Renal pelvis (tissue), 4 donors: Measurements from ENCODE around the gene CDON. TPM values are rescaled to one million over a fixed set of nuclear protein-coding genes. Genes with fewer than 3 reads are reported as not detected.

Experiments
- DNase-seq: peaks from one replicate; pipeline ENCODE4 v3.0.0-alpha.2; 2013
- polyA plus RNA-seq, 3 donors: library from polyadenylated mRNA; unstranded; fragments of 120-200 nt; gene quantifications; one replicate each; pipeline ENCODE4 v1.2.1, GENCODE V29; 2013; ENCODE audit not compliant: insufficient read length in 3 of 3

Gene CDON
- polyA plus RNA-seq, 3 donors: 23.8 to 30.0 (median 29.8) TPM

- DNase-seq: no peak
These were observed 118.2 kb downstream of the CDON start for GRCh38 chr11:125944350-125945010.

DNA sequence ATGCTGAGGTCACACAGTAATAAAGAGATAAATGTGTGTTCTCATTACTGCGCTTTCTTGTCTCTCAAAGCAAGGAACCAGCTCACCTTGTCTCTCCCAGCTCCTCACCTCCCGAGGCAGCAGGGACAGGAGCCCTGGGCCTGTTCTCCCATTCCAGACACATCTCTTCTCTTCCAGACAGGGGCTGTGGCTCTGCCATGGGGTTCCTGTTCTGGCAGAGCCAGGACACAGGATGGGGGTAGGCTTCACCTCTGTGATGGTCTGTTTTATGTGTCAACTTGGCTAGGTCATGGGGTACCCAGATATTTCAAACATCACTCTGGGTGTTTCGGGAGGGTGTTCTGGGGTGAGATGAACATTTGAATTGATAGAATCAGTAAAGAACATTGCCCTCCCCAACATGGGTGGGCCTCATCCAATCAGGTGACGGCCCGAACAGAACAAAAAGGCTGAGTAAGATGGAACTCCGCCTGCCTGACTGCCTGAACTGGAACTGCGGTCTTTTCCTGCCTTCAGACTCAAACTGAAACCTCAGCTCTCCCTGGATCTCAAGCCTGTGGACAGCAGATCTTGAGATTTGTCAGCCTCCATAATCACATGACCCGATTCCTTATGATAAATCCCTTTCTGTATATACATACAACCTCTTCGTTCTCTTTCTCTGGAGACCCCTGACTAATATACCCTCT, 118.9 kb downstream of the CDON start:
- no peak for DNase-seq

DNA sequence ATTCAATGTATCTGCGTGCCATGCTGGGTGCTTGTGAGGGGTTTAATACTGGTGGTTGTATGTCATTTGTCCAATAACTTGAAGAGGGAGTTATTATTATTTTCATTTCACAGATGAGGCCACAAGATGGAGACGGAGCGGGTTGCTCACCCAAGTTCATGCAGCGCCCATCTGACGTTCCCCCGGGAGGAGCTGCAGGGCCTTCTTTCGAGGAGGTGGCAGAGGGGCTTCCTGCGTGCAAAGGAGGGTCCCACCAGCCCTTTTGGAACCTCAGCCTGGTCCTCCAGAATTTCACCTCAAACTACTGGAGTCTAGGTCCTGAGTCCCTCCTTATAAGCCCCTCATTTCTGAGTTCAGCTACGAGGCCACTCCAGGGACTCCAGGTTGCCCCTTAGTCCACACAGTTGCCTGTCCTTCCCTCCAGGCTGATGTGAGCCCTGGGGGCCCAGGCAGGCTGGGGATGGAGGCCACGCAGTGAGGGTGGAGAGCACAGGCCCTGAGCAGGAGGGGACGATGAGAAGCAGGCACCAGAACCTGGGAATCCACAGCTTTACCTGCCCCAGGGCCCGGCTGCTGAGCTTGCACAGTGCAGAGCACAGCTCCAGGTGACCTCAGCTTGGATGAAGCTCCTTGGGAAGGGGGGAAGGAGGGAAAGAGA, 119.8 kb downstream of the CDON start:
- no peak for DNase-seq

DNA sequence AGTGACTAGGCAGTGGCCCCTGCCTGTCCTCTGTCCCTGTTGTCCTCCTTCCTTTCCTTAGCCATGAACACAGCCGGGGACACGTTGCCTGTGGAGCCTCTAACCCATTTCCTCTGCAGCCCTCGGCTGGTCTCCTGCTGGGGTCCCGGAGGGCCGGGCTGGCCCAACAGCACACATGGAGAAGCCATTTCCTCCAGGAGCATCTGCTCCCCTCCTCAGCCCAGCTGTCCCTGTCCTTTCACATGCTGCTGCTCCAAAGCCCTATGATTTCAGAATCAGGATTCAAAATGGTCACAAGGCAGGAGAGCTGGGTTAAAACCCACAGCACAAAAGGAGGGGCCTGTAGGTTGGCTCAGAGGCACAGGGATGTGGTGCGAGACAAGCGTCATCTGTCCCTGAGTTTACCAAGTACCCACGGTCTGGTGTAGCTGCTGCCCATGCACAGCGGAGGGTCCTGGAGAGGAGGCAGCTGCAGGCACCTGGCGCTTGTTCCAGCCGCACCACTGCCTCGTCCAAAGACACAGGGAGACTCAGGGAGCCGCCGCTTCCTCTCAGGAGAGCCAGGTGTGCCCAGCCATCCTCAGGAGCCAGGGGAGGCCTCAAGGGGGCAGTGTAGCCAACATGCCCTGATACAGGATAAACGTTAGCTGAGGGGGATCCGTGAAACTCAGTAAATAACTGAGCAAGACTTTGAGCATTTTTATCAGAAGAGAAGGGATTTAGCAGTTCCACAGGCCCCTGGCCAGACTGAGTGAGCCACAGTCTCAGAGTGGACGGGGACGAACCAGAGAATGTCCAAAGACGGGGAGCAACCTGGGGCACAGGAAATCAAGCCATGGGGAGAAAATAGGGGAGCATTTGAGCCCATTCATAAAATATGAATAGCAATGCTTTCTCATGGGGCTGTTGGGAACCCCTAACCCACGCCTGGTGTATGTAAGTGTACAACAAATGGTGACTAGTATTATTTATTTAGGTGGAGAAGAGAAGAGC, 120.8 kb downstream of the CDON start:
- DNase-seq: peak; percentile 42

- DNase-seq: no peak
These were observed 121.4 kb downstream of the CDON start for GRCh38 chr11:125941267-125941618.

DNA sequence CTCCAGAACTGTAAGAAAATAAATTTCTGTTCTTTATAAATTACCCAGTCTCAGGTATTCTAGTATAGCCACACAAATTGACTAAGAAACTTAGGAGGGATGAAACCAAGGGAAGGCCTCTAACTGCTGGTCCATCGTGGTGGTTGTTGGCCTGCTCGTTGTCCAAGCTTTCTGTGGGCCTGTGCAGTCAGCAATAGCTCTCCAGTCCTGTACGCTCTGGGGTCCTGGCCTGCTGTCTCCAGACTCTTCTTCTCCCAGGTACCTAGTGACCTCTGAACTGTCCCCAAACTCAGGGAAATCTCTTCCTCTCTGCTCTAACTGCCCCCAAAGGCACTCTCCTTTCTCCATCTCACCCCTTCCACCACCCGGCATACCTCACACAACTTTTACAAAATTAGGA, 122.5 kb downstream of the CDON start:
- DNase-seq: no peak

- no peak for DNase-seq
These were observed 123.6 kb downstream of the CDON start for GRCh38 chr11:125939081-125939521.

- DNase-seq: no peak
These were observed 124.2 kb downstream of the CDON start for GRCh38 chr11:125938418-125938817.

DNA sequence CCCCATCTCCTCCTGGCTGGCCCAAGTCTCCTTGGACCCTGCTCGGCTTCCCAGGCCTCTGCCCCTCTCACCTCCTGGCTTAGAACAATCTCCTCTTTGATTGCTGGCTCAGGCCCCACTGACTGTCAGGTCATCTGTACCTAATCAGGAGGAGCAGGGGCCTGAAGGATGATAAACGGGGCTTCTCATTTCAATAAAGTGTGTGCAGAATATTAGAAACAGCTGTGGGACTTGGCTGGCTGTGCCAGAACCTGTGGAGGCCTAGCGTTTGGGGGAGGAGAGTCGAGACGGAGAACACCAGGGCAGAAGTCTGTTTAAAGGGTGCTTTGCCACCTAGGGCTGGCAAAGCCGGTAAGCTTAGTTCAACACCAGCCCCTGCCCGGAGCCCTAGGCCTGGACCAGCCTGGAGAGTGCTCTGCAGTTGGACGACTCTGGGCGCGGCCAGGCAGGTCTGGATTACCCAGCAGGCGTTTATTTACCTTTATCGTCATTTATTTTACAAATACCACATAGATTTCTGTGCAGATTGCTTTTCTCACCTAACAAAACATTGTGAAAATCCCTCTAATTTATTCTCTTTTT, 127.0 kb downstream of the CDON start:
- no peak for DNase-seq

DNA sequence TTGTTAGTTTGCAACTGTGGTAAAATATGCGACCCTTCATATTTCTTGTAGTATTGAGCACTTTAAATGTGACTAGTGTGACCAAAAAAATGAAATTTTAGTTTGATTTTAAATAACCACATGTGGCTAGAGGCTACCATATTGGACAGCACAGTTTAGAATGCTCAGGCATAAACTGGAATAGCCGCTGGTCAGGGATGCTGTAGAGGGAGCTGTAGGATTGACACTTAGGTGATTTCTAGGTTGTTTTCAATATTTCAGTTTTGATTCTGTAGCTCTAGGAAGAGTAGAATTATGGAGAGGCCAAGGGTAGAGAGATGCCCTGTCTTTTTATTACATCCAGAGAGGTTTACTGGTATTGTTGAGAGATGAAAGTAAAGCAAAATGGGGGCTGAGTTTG, 127.6 kb downstream of the CDON start:
- DNase-seq: no peak

DNA sequence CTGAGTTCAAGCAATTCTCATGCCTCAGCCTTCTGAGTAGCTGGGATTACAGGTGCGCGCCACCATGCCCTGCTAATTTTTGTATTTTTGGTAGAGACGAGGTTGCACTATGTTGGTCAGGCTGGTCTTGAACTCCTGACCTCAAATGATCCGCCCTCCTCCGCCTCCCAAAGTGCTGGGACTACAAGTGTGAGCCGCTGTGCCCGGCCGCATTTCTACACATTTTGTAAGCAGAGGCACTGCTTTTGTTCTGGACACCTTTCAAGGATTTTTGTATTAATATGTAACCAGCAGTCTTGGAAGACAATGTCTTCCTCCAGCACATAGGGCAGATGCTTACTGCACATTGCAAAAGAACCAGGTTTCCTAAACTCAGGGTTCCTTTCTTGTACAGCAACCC, 128.2 kb downstream of the CDON start:
- no peak for DNase-seq

DNA sequence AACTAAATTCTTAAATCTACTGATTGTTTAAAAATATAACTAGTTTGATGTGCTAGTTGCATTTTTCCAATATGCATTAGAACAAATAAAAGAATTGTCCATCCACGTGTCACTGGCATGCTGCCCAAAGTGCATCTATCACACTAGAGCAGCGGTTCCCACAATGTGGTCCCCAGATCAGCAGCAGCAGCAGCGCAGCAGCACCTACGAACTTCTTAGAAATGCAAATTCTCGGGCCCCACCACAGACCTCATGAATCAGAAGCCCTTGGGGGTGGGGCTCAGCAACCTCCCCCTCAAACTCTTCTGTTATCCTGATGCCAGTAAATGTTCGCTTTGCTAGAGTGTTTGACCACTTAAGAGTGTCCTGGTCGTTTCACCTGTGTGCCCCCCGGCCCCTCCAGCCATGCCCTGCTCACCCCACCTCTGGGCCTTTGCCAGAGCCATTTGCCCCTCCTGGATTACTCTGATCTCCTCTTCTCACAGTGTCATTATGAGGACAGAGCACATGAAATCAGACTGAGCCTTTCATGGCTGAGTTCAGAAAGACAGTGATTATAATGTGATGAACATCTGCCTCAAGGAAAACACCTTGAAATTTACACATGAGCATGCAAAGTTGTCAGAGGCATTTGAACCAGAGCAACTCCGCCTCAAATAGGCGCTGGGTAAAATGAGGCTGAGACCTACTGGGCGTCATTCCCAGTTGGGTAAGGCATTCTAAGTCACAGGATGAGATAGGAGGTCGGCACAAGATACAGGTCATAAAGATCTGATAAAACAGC, 129.4 kb downstream of the CDON start:
- no peak for DNase-seq

GRCh38 chr11:125932301-125932700, 130.4 kb downstream of the CDON start:
- DNase-seq: no peak

DNA sequence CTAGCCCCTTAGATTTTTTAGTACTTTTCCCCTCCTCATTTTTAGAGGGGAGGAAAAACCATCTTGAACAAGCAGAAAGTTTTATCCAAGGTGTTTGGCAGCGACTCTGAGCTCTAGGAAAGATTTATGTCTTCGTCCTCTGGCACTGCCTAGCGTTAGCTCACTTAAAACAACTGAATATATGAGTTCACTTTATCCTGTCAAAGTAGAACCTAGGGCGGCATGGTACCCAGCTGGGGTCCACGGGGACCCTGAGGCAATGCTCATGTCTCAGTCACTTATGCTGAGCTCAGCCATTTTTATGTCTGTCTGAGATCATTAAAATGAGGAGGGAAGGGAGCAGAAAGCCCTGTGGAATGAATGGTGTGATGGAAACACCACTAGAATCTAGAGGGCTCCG, 131.0 kb downstream of the CDON start:
- no peak for DNase-seq

DNA sequence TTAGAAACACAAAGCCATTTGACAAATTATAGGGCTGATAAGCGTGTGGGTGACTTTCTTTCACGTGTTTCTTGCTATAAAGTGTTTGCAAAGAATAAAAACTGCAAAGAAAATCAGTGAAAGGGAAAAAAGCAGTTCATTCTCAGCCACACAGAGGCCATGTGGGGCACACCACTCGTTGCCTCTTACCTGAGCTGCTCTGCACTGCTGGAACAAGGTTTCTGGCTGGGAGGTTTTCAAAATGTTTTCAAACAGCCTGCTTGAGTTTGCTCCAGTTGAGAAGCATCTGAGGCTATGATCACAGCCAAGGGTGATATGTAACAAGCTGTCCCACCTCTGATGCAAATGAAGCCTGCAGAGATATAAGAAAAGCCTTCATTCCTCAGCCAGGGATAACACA, 131.6 kb downstream of the CDON start:
- no peak for DNase-seq

- no peak for DNase-seq
These were observed 132.6 kb downstream of the CDON start for GRCh38 chr11:125930076-125930450.

DNA sequence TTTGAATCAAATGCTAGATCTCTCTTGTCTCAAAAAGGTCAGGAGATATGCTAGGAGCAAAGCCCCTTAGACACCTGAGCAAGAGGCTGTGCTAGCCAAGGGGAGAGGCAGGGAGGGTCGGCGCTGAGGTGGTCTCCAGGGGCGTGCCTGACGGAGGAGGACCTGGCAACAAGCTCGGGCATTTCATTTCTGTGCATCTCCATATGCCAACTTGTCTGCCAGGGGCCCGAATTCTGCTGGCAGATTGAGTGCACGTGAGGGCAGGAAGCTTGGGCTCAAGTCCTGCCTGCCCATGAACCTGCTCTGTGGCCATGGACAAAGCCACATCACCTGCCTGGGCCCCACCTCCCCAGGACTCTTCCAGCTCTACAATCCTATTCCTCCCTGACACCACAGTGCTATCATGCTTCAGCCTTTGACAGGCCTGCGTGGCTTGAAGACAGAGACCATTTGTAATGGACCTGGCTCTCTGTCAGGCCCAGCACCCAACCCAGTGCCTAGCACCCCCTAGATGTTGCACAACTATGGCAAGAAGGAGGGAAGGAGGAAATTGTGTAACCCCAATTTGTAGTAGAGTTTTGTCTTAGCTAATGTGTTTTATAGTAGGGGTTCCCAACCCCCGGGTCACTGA, 133.1 kb downstream of the CDON start:
- no peak for DNase-seq

DNA sequence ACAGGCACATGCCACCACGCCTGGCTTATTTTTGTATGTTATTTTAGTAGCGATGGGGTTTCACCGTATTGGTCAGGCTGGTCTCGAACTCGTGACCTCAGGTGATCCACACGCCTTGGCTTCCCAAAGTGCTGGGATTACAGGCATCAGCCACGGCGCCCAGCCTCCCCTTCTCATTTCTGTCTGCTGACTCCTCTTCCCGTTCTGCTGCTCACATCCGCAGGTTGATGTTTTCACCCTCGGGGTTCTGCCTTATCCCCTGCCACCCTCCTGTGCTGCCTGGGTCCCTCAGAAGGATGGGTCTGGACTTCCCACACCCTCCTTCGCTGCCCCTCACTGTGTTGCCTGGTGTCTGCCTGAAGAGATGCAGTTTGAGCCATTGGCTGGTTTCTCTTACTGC, 136.0 kb downstream of the CDON start:
- DNase-seq: no peak

DNA sequence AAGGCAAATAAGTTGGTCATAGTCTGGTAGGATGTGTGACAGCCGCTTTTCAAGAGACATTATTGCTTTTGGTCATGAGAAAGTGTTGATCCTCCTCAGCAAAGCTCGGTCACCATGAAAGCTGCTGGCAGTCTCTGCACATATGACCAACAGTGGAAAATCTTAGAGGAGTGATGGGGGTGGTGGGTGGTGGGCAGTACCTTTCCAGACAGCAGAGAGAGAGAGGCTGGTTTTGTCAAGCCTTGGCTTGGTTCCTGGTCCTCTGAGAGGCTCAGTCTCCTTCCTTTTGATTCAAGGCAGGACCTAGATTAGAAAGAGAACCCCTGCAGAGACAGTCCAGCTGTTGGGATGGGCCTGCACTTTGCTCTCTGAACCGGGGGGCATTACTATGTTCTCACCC, 136.9 kb downstream of the CDON start:
- no peak for DNase-seq

DNA sequence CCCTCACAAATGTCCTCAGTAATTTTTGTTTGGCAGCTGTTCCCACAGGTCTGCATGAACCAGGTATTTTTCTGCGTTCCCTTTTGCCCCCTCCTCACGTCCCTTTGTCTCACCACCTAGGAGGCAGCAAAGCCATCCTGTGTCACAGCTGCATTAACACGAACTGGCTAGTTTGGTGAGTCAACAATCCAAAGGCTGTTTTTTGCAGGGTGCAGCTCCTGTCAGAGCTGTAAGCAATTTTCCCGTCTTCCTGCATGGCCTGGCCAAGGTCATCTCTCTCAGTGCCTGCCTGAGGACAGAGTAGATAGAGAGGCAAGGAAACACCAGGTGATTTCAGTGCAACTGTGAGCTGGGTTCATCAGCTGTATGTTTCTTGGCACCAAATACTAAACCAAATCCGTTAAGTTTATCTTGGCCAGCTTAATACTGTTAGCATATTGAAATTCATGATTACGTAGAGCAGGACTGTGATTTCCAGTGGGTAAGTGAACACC, 137.4 kb downstream of the CDON start:
- DNase-seq: no peak
